H1 (cell line): Measurements from ENCODE around the gene SKOR2. TPM values are rescaled to one million over a fixed set of nuclear protein-coding genes. Genes with fewer than 3 reads are reported as not detected.
A peak's percentile ranks its signal among the peaks of the same experiment; 100 is the strongest.

ENCODE experiments used
- CTCF ChIA-PET: fragments of 300-600 bp; sonication (Branson Sonifier 250); formaldehyde crosslinking; loops from one replicate; lab custom pipeline; 2021; ENCODE audit not compliant: partially characterized antibody; lab: Charles Lee
- POLR2A ChIA-PET: fragments of 300-600 bp; sonication (Branson Sonifier 250); formaldehyde crosslinking; loops from one replicate; lab custom pipeline; 2021; ENCODE audit warnings: inconsistent platforms; ENCODE audit not compliant: partially characterized antibody; lab: Charles Lee
- DNase-seq, 2 experiments: peaks; one replicate each; pipeline versions ENCODE4 v3.0.0 to v3.0.0-alpha.2; 2010 to 2022; ENCODE audit warnings: low spot score in 2 of 2, low read depth in 1 of 2, mixed read lengths in 1 of 2
- FAIRE-seq: peaks from 2 replicates; lab custom pipeline; 2011; peaks lifted over from hg19 to GRCh38; lab: Jason Lieb, UNC
- H2AFZ ChIP-seq: 2 replicates; pipeline ENCODE4 v1.8.1; 2012; ENCODE audit warnings: low read length, inconsistent platforms
- H2AK5ac ChIP-seq: 2 replicates; pipeline ENCODE4 v1.6.1; 2013; ENCODE audit warnings: low read depth, low read length
- H2BK120ac ChIP-seq: replicated peaks from 2 replicates; pipeline ENCODE3; 2013; ENCODE audit warnings: low read depth, low read length, inconsistent platforms
- H2BK12ac ChIP-seq: 2 replicates; pipeline ENCODE4 v1.6.1; 2013; ENCODE audit warnings: low read depth, low read length
- H2BK15ac ChIP-seq: 2 replicates; pipeline ENCODE4 v1.6.1; 2013; ENCODE audit warnings: low read length
- H2BK20ac ChIP-seq: 2 replicates; pipeline ENCODE4 v1.6.1; 2013; ENCODE audit warnings: low read length
- H2BK5ac ChIP-seq: 2 replicates; pipeline ENCODE4 v1.6.1; 2013; ENCODE audit warnings: low read depth, low read length
- H3K14ac ChIP-seq: 2 replicates; pipeline ENCODE4 v1.6.1; 2013; ENCODE audit warnings: inconsistent platforms; ENCODE audit not compliant: insufficient read length
- H3K18ac ChIP-seq: 2 replicates; pipeline ENCODE4 v1.6.1; 2013; ENCODE audit warnings: low read length; ENCODE audit errors: extremely low read depth
- H3K23ac ChIP-seq: 2 replicates; pipeline ENCODE4 v1.6.1; 2013; ENCODE audit warnings: inconsistent platforms; ENCODE audit not compliant: insufficient read length
- H3K23me2 ChIP-seq: 2 replicates; pipeline ENCODE4 v1.6.1; 2013; ENCODE audit warnings: low read depth, low read length
- H3K27ac ChIP-seq: 2 replicates; pipeline ENCODE4 v1.6.1; 2011; ENCODE audit warnings: low read depth, low read length, inconsistent platforms
- H3K27me3 ChIP-seq, 4 experiments: replicated peaks in 1 of 4; 1 replicate in 1 of 4; 2 replicates in 3 of 4; pipeline versions ENCODE4 v1.6.1 to v1.8.1; 2011 to 2013; ENCODE audit warnings: low read length in 3 of 4, mild to moderate bottlenecking in 3 of 4, inconsistent platforms in 2 of 4, mixed read lengths in 2 of 4, moderate library complexity in 1 of 4; ENCODE audit not compliant: control insufficient read depth in 3 of 4, insufficient read depth in 3 of 4; ENCODE audit errors: extremely low read depth in 1 of 4
- H3K36me3 ChIP-seq, 4 experiments: 2 replicates each; pipeline versions ENCODE4 v1.6.1 to v1.8.1; 2011 to 2013; ENCODE audit warnings: mild to moderate bottlenecking in 4 of 4, low read length in 3 of 4, moderate library complexity in 2 of 4, control low read depth in 1 of 4, inconsistent platforms in 1 of 4; ENCODE audit not compliant: insufficient read depth in 4 of 4, control insufficient read depth in 2 of 4
- H3K4ac ChIP-seq: replicated peaks from 2 replicates; pipeline ENCODE3; 2013; ENCODE audit warnings: low read length, low read depth, mixed read lengths, inconsistent platforms; ENCODE audit not compliant: insufficient read length
- H3K4me1 ChIP-seq, 4 experiments: replicated peaks in 1 of 4; 1 replicate in 1 of 4; 2 replicates in 3 of 4; pipeline versions ENCODE4 v1.6.1 to v1.8.1; 2011 to 2013; ENCODE audit warnings: low read length in 3 of 4, inconsistent platforms in 2 of 4, mixed read lengths in 1 of 4; ENCODE audit not compliant: insufficient read depth in 4 of 4, control insufficient read depth in 3 of 4
- H3K4me2 ChIP-seq, 2 experiments: 2 replicates each; pipeline versions ENCODE4 v1.6.1 to v1.8.1; 2011 to 2013; ENCODE audit warnings: low read depth in 2 of 2, low read length in 2 of 2, control low read depth in 1 of 2, inconsistent platforms in 1 of 2, mild to moderate bottlenecking in 1 of 2; ENCODE audit not compliant: insufficient read depth in 1 of 2
- H3K4me3 ChIP-seq, 4 experiments: fragments of 200-600, 300-600 bp in 1 of 4; sonication (generic), shearing (Covaris generic), sonication (Bioruptor Twin) in 1 of 4; 2 replicates each; pipeline versions ENCODE4 v1.5.1 to v1.8.1; 2011 to 2016; ENCODE audit warnings: low read length in 4 of 4, low read depth in 3 of 4, control low read depth in 2 of 4, inconsistent platforms in 2 of 4, mild to moderate bottlenecking in 2 of 4, mixed read lengths in 1 of 4, moderate library complexity in 1 of 4; ENCODE audit not compliant: insufficient read depth in 2 of 4; ENCODE audit errors: extremely low read depth in 1 of 4
- H3K56ac ChIP-seq: replicated peaks from 2 replicates; pipeline ENCODE3; 2013; ENCODE audit warnings: low read depth, mild to moderate bottlenecking, mixed read lengths, low read length, inconsistent platforms; ENCODE audit not compliant: insufficient read length
- H3K79me1 ChIP-seq: 2 replicates; pipeline ENCODE4 v1.6.1; 2013; ENCODE audit warnings: low read depth, low read length, control low read depth
- H3K79me2 ChIP-seq, 2 experiments: 2 replicates each; pipeline versions ENCODE4 v1.6.1 to v1.8.1; 2012 to 2013; ENCODE audit warnings: low read length in 2 of 2, mild to moderate bottlenecking in 2 of 2, inconsistent platforms in 1 of 2; ENCODE audit not compliant: insufficient read depth in 2 of 2, control insufficient read depth in 1 of 2
- H3K9ac ChIP-seq, 4 experiments: replicated peaks in 1 of 4; 1 replicate in 1 of 4; 2 replicates in 3 of 4; pipeline versions ENCODE4 v1.6.1 to v1.8.1; 2011 to 2013; ENCODE audit warnings: low read depth in 3 of 4, low read length in 3 of 4, control low read depth in 2 of 4, mild to moderate bottlenecking in 2 of 4, moderate library complexity in 2 of 4, inconsistent platforms in 1 of 4; ENCODE audit errors: extremely low read depth in 1 of 4
- H3K9me3 ChIP-seq, 2 experiments: 2 replicates each; pipeline versions ENCODE4 v1.6.1 to v1.8.1; 2012 to 2013; ENCODE audit warnings: mild to moderate bottlenecking in 2 of 2, moderate library complexity in 2 of 2, control low read depth in 1 of 2, inconsistent platforms in 1 of 2, low read depth in 1 of 2, low read length in 1 of 2, mixed read lengths in 1 of 2; ENCODE audit not compliant: insufficient read depth in 2 of 2
- H4K20me1 ChIP-seq, 2 experiments: replicated peaks in 1 of 2; 2 replicates each; pipeline versions ENCODE3 to v1.8.1; 2011 to 2013; ENCODE audit warnings: inconsistent platforms in 2 of 2, low read length in 2 of 2, mild to moderate bottlenecking in 1 of 2; ENCODE audit not compliant: insufficient read depth in 2 of 2, control insufficient read depth in 1 of 2
- H4K5ac ChIP-seq: 2 replicates; pipeline ENCODE4 v1.6.1; 2013; ENCODE audit warnings: low read length, low read depth, mixed read lengths, inconsistent platforms; ENCODE audit not compliant: insufficient read length
- H4K8ac ChIP-seq: 2 replicates; pipeline ENCODE4 v1.8.0; 2013; ENCODE audit warnings: mild to moderate bottlenecking, moderate library complexity, low read length, inconsistent platforms; ENCODE audit not compliant: insufficient read depth; ENCODE audit errors: extremely low read depth
- H4K91ac ChIP-seq: replicated peaks from 2 replicates; pipeline ENCODE3; 2013; ENCODE audit warnings: low read length, mixed read lengths, inconsistent platforms; ENCODE audit not compliant: insufficient read length
- CBX8 ChIP-seq: fragments of 300-800, 300-1000 bp; sonication (generic); IDR thresholded peaks from 2 replicates; pipeline ENCODE4 v1.7.1; 2016; ENCODE audit warnings: low read depth, low read length, borderline replicate concordance
- CTBP2 ChIP-seq: IDR thresholded peaks from 2 replicates; pipeline ENCODE4 v1.7.0; 2011; ENCODE audit warnings: borderline replicate concordance, mild to moderate bottlenecking, moderate library complexity, mixed read lengths, low read length; ENCODE audit not compliant: insufficient read depth, insufficient read length
- EP300 ChIP-seq, 2 experiments: IDR thresholded peaks; 1 replicate in 1 of 2; 2 replicates in 1 of 2; pipeline ENCODE4 v1.6.1; 2011 to 2012; ENCODE audit warnings: low read depth in 2 of 2, low read length in 2 of 2, mild to moderate bottlenecking in 2 of 2, borderline replicate concordance in 1 of 2, inconsistent platforms in 1 of 2, moderate library complexity in 1 of 2
- RFX5 ChIP-seq: IDR thresholded peaks from 2 replicates; pipeline ENCODE4 v1.6.1; 2011; ENCODE audit warnings: low read depth, low read length, improper control_type of control experiment, borderline replicate concordance
- TAF1 ChIP-seq: IDR thresholded peaks from 2 replicates; pipeline ENCODE4 v1.6.1; 2011; ENCODE audit warnings: mild to moderate bottlenecking, low read depth, low read length
- ZNF274 ChIP-seq: IDR thresholded peaks from 2 replicates; pipeline ENCODE4 v1.7.0; 2012; ENCODE audit warnings: low read length, borderline replicate concordance; ENCODE audit errors: extremely low read depth
- WGBS, 2 experiments: shearing (Covaris generic) in 1 of 2; methylation state at CpG; one replicate each; pipeline versions ENCODE4 v1.1.6 to v1.1.7; 2013 to 2015; ENCODE audit warnings: low lambda C conversion rate in 2 of 2, mixed read lengths in 2 of 2, inconsistent platforms in 1 of 2, low coverage in 1 of 2, missing lambda C conversion rate in 1 of 2; ENCODE audit not compliant: insufficient replicate concordance in 2 of 2, insufficient coverage in 1 of 2, insufficient read length in 1 of 2; ENCODE audit errors: extremely low coverage in 1 of 2, missing lambda C conversion rate in 1 of 2; 5-methylcytosine and 5-hydroxymethylcytosine counted together
- polyA plus RNA-seq, 7 experiments: library from polyadenylated mRNA; depleted of rRNA in 3 of 7; stranded (reverse) in 5 of 7; unstranded in 2 of 7; fragments of >200 nt in 5 of 7; fragments of 200-250 nt in 2 of 7; gene quantifications; 1 replicate in 5 of 7; 2 replicates in 1 of 7; 4 replicates in 1 of 7; pipeline versions ENCODE4 v1.2.1 to v1.2.3, GENCODE V29; 2011 to 2013; ENCODE audit warnings: missing spikeins in 2 of 7, mixed read lengths in 2 of 7
- total RNA-seq: library from RNA; stranded (reverse); fragmentation: NEBNext Ultra II Directional; extraction: Animal tissue kit (Norgen Biotek cat#: 25700); gene quantifications from 2 replicates; pipeline ENCODE4 v1.2.1, GENCODE V29; 2021
- TF ChIP-seq, protein P1 (sequence below): IDR thresholded peaks from 2 replicates; pipeline ENCODE4 v1.6.1; 2012; ENCODE audit warnings: inconsistent platforms

SKOR2 gene
- total and polyA plus RNA-seq, 2 of the 8 experiments (the other 6 are each of a cell fraction or from before 2014, with no cell fraction given): 0.05 to 0.11 TPM

GRCh38 chr18:47254341-47254939 is 3.0 kb upstream of the SKOR2 start:
- peaks cover 8 to 22% of the 10 kb centered on the region in 2 experiments for H4K20me1 ChIP-seq
- no peak overlapping the region for H3K18ac ChIP-seq
- H2BK15ac ChIP-seq: no peak overlapping the region
- no peak overlapping the region for H3K9ac ChIP-seq
- no peak overlapping the region for H2BK5ac ChIP-seq
- H3K27ac ChIP-seq: no peak overlapping the region
- H4K8ac ChIP-seq: no peak overlapping the region
- no peaks in the 10 kb centered on the region; a peak in 1 of 8 replicates for H3K36me3 ChIP-seq
- DNase-seq (peak in 1 of 2 experiments; percentile 96), FAIRE-seq (peak; percentile 81)
- no peak overlapping the region for H2AK5ac ChIP-seq
- ChIA-PET POLR2A (interaction anchor here (1.4 kb wide), 1 partner anchor 10 kb away, joined by 3 read pairs; no protein-coding TSS in a partner anchor), CTCF (interaction anchor here (0.6 to 9.2 kb wide), 3 partner anchors 7 to 155 kb away, joined by 3 to 146 read pairs (median 3); no protein-coding TSS in a partner anchor)
- H2AFZ ChIP-seq: no peak overlapping the region
- no peaks in the 10 kb centered on the region for H3K9me3 ChIP-seq
- H3K4ac ChIP-seq: no peak overlapping the region
- no peak overlapping the region for H2BK20ac ChIP-seq
- no peaks in the 10 kb centered on the region for H3K79me1 ChIP-seq
- H3K56ac ChIP-seq: no peak overlapping the region
- H3K23ac ChIP-seq: no peak overlapping the region
- no peak overlapping the region for H2BK12ac ChIP-seq
- H4K5ac ChIP-seq: no peak overlapping the region
- peaks cover 3% of the 10 kb centered on the region for H3K23me2 ChIP-seq
- 4% methylated on average over 31 of the region's 31 CpGs; no CpG with 5 or more reads in 1 of the 2 experiments for WGBS, 2 experiments
- no peak overlapping the region for H3K14ac ChIP-seq
- peaks cover 81 to 100% (median 87%) of the 10 kb centered on the region in 4 experiments for H3K27me3 ChIP-seq
- peak overlapping the region; percentile 22 to 51 for H3K4me2 ChIP-seq
- H3K4me3 ChIP-seq: peak overlapping the region in 3 of 4 experiments; percentile 6 to 36 (median 11); a peak in 4 of 8 replicates
- H3K79me2 ChIP-seq: no peaks in the 10 kb centered on the region
- H2BK120ac ChIP-seq: no peak overlapping the region
- no peak overlapping the region for H4K91ac ChIP-seq
- peaks cover 13 to 33% (median 22%) of the 10 kb centered on the region in 4 experiments; a peak in 6 of 7 replicates for H3K4me1 ChIP-seq
- TF ChIP-seq RFX5 (no peak), TAF1 (no peak), CBX8 (no peak), EP300 (IDR thresholded peaks at IDR 0.05; ENCODE audit: borderline replicate concordance in 1 of 2, low read depth in 2 of 2, low read length in 2 of 2) (no peak), CTBP2 (no peak), ZNF274 (no peak)
- TF ChIP-seq, protein P1, sequence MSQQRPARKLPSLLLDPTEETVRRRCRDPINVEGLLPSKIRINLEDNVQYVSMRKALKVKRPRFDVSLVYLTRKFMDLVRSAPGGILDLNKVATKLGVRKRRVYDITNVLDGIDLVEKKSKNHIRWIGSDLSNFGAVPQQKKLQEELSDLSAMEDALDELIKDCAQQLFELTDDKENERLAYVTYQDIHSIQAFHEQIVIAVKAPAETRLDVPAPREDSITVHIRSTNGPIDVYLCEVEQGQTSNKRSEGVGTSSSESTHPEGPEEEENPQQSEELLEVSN: no peak
